Esophagus muscularis mucosa (tissue), 4 donors: ENCODE data around the gene CCR6. TPM values are rescaled to one million over a fixed set of nuclear protein-coding genes. Genes with fewer than 3 reads are reported as not detected.

ENCODE experiments used
- DNase-seq: peaks from one replicate; pipeline ENCODE4 v3.0.0-alpha.2; 2017; ENCODE audit errors: extremely low spot score
- H3K27ac ChIP-seq, 4 donors: fragments of 200-600 bp; sonication (generic); replicated peaks in 1 of 4; 1 replicate in 3 of 4; 2 replicates in 1 of 4; pipeline ENCODE4 v1.5.1; 2016 to 2019; ENCODE audit warnings: mild to moderate bottlenecking in 1 of 4
- H3K27me3 ChIP-seq, 4 donors: fragments of 200-600 bp; sonication (generic); one replicate each; pipeline versions ENCODE4 v1.5.1 to v1.6.0; 2016 to 2019
- H3K36me3 ChIP-seq, 4 donors: fragments of 200-600 bp; sonication (generic); one replicate each; pipeline ENCODE4 v1.5.1; 2016 to 2019
- H3K4me1 ChIP-seq, 4 donors: fragments of 200-600 bp; sonication (generic); one replicate each; pipeline ENCODE4 v1.5.1; 2016 to 2019
- H3K4me3 ChIP-seq, 4 donors: fragments of 200-600 bp; sonication (generic); 1 replicate in 2 of 4; 2 replicates in 2 of 4; pipeline ENCODE4 v1.5.1; 2016 to 2019; ENCODE audit warnings: mild to moderate bottlenecking in 4 of 4, moderate library complexity in 1 of 4
- H3K9me3 ChIP-seq, 4 donors: fragments of 200-600 bp; sonication (generic); 1 replicate in 3 of 4; 2 replicates in 1 of 4; pipeline ENCODE4 v1.5.1; 2016 to 2019
- EP300 ChIP-seq: sonication (generic); formaldehyde crosslinking; IDR thresholded peaks from one replicate; pipeline ENCODE4 v1.6.1; 2017; ENCODE audit warnings: antibody characterized with exemption
- POLR2A ChIP-seq: fragments of 450-650 bp; IDR thresholded peaks from one replicate; pipeline ENCODE4 v1.6.1; 2017; ENCODE audit warnings: antibody characterized with exemption, moderate library complexity, mild to moderate bottlenecking, low read depth
- POLR2AphosphoS5 ChIP-seq, 2 donors: sonication (generic); formaldehyde crosslinking; IDR thresholded peaks; one replicate each; pipeline ENCODE4 v1.6.1; 2017; ENCODE audit warnings: antibody characterized with exemption in 2 of 2
- WGBS: methylation state at CpG from one replicate; pipeline ENCODE4 v1.1.5; 2018; 5-methylcytosine and 5-hydroxymethylcytosine counted together
- intact Hi-C: fragments of 100-400 bp; cut with DNase I; formaldehyde crosslinking; loops from one replicate; pipeline ENCODE4 v1.15.1; 2023
- total RNA-seq, 4 donors: library from RNA; depleted of rRNA; stranded (reverse); fragments of >200 nt; gene quantifications; one replicate each; pipeline versions ENCODE4 v1.1.0 to v1.2.1, GENCODE V29; 2016
- TF ChIP-seq, protein P1 (sequence below), 3 experiments: fragments of 200-600 bp in 2 of 3; fragments of 450-650 bp in 1 of 3; sonication (generic) in 2 of 3; IDR thresholded peaks; one replicate each; pipeline ENCODE4 v1.5.1; 2017 to 2019; ENCODE audit warnings: antibody characterized with exemption in 3 of 3, mild to moderate bottlenecking in 2 of 3, moderate library complexity in 1 of 3

The CCR6 gene
- total RNA-seq, 4 donors from 2014 or later: not detected

DNA sequence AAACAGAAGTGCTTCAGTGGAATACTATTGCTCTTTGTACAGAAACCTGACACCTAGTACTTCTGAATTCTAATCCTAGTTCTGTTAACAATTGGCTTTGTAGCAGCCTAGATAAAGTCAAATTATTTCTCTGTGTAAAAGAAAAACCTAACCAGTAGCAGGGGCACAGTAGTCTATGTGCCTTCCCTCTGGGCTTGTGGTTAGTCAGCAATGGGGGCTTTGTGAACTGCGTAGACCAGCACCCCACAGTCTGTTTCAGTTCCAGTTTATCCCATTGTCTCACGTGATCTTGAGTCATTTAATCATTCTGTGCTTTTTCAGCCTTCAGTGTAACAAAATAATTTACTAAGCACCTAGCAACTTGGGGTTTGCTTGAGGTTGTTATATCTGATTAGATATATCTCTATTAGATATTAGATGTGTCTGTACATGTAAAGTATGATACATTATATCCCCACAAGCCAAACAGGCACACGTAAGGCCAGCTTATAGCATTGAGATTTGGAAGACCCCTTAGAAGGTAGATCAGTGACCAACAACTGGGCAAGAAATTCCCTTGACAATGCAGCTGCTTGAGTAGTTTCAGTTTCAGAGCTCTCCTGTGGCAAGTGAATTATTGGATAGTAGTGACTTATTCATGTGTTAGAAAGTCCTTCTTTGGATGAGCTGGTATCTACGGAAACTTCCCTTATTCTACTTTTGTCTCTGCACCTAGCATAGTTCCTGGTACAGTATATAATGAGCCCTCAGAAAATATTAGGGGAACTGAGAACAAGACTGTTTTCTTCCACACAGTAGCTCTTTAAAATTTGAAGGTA lies 27.9 kb upstream of the CCR6 start:
- no peaks in the 10 kb centered on the region for H3K27me3 ChIP-seq
- no peaks in the 10 kb centered on the region for H3K9me3 ChIP-seq
- WGBS: 73% methylated on average over 4 of the region's 4 CpGs
- intact Hi-C loops: no loop called here
- peaks cover 0 to 4% (median 2%) of the 10 kb centered on the region in 4 donors for H3K4me1 ChIP-seq
- TF ChIP-seq, protein P1, sequence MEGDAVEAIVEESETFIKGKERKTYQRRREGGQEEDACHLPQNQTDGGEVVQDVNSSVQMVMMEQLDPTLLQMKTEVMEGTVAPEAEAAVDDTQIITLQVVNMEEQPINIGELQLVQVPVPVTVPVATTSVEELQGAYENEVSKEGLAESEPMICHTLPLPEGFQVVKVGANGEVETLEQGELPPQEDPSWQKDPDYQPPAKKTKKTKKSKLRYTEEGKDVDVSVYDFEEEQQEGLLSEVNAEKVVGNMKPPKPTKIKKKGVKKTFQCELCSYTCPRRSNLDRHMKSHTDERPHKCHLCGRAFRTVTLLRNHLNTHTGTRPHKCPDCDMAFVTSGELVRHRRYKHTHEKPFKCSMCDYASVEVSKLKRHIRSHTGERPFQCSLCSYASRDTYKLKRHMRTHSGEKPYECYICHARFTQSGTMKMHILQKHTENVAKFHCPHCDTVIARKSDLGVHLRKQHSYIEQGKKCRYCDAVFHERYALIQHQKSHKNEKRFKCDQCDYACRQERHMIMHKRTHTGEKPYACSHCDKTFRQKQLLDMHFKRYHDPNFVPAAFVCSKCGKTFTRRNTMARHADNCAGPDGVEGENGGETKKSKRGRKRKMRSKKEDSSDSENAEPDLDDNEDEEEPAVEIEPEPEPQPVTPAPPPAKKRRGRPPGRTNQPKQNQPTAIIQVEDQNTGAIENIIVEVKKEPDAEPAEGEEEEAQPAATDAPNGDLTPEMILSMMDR (IDR thresholded peaks at IDR 0.05): no peak
- no peak for DNase-seq
- no peak overlapping the region for H3K4me3 ChIP-seq
- no peak overlapping the region for H3K27ac ChIP-seq
- no peaks in the 10 kb centered on the region for H3K36me3 ChIP-seq

DNA sequence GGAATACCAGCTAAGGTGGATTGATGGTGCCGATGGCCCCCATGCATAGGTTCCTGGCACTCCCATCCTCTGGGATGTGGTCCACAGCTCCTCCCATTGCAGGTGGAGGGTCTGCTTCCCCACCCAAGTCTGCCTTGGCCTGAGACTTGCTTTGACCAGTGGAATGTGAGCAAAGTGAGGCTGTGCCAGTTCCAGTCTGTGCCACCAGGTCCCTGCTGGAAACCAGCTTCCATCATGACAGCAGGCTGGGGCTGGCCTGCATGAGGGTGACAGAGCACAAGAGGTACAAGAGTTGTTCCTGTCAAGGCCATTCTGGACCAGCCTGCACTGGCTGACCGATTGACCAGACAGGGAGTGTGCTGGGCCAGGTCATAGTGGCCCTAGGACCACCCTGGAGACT lies 27.0 kb upstream of the CCR6 start:
- DNase-seq: peak; percentile 50
- no peak overlapping the region for H3K4me3 ChIP-seq
- intact Hi-C loops: no loop called here
- H3K27me3 ChIP-seq: no peaks in the 10 kb centered on the region
- TF ChIP-seq, protein P1 (IDR thresholded peaks at IDR 0.05): no peak
- TF ChIP-seq POLR2AphosphoS5 (IDR thresholded peaks at IDR 0.05): no peak
- no peak for TF ChIP-seq POLR2A
- TF ChIP-seq EP300: no peak
- peaks cover 0 to 4% (median 2%) of the 10 kb centered on the region in 4 donors for H3K4me1 ChIP-seq
- no peaks in the 10 kb centered on the region for H3K36me3 ChIP-seq
- no peaks in the 10 kb centered on the region for H3K9me3 ChIP-seq
- H3K27ac ChIP-seq: no peak overlapping the region
- WGBS: 83% methylated on average over 2 of the region's 2 CpGs

DNA sequence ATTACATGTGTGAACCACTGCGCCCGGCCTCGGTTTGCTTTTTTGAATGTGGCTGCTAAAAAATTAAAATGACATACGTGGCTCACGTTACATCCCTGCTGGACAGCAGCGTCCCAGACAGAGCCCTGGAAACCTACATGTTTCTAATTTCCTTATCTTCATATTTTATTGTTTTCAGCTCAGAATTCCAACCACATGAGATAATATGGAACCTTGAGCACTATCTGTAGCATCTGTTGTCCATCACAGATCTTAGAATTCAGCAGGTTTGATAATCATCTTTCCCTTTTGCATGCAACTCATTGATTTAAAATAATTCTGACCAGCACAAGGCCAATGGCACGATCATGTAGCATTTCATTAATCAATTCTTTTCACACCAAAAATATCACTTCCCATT lies 25.9 kb upstream of the CCR6 start:
- H3K9me3 ChIP-seq: no peaks in the 10 kb centered on the region
- peaks cover 0 to 4% (median 0%) of the 10 kb centered on the region in 4 donors for H3K4me1 ChIP-seq
- no peak overlapping the region for H3K27ac ChIP-seq
- WGBS: 92% methylated on average over 7 of the region's 7 CpGs
- no peak overlapping the region for H3K4me3 ChIP-seq
- TF ChIP-seq POLR2AphosphoS5 (IDR thresholded peaks at IDR 0.05) (no peak), POLR2A (no peak), EP300 (no peak)
- TF ChIP-seq, protein P1 (IDR thresholded peaks at IDR 0.05): no peak
- H3K36me3 ChIP-seq: no peaks in the 10 kb centered on the region
- intact Hi-C loops: no loop called here
- H3K27me3 ChIP-seq: no peaks in the 10 kb centered on the region
- DNase-seq: peak; percentile 45

DNA sequence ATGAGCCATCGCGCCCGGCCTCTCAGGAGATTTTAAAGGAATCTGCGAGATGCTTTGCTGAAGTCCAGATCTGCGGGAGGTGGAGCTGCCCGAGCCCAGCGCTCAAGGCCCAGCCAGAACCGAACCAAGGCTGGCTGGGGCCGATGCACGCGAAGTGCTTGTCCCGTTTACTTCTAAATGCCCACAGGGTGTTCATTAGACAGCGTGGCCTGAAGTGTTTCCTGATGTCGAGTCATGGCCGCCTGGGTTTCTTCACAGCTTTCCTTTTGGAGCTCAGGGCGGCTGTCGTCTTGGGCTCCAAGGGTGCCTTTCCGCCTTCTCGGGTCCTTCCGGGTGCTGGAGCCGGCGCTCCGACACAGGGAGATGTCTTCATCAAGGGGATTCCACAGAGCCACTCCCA lies 25.1 kb upstream of the CCR6 start:
- 95% methylated on average over 23 of the region's 23 CpGs for WGBS

More for the DNA sequence above, 25.1 kb upstream of the CCR6 start:
- no peaks in the 10 kb centered on the region for H3K27me3 ChIP-seq
- intact Hi-C loops: no loop called here
- no peaks in the 10 kb centered on the region for H3K9me3 ChIP-seq
- no peak overlapping the region for H3K27ac ChIP-seq
- H3K4me1 ChIP-seq: peaks cover 0 to 4% (median 0%) of the 10 kb centered on the region in 4 donors
- no peak for TF ChIP-seq POLR2AphosphoS5 (IDR thresholded peaks at IDR 0.05)
- TF ChIP-seq, protein P1 (IDR thresholded peaks at IDR 0.05): no peak
- TF ChIP-seq EP300: no peak
- TF ChIP-seq POLR2A: no peak
- no peak for DNase-seq
- no peak overlapping the region for H3K4me3 ChIP-seq
- no peaks in the 10 kb centered on the region for H3K36me3 ChIP-seq
